Testis (tissue), 2 donors: Measurements from ENCODE around the gene TCEAL9.

Source experiments
- CTCF ChIP-seq, 3 experiments: fragments of 450-650 bp in 2 of 3; fragments of 200-600 bp in 1 of 3; sonication (generic) in 1 of 3; IDR thresholded peaks; one replicate each; pipeline ENCODE4 v1.5.1; 2016 to 2019; ENCODE audit warnings: antibody characterized with exemption in 3 of 3, mild to moderate bottlenecking in 2 of 3, moderate library complexity in 1 of 3
- POLR2A ChIP-seq: fragments of 450-650 bp; IDR thresholded peaks from one replicate; pipeline ENCODE4 v1.6.1; 2017; ENCODE audit warnings: antibody characterized with exemption, mild to moderate bottlenecking, moderate library complexity

- no peak for TF ChIP-seq POLR2A
- TF ChIP-seq CTCF (IDR thresholded peaks at IDR 0.05) = no peak
These were observed 20.0 kb downstream of the TCEAL9 start, which contains the start of gene BEX3 for GRCh38 chrX:103376118-103376978.
